ENCODE results near the gene OR2AG1.
A peak's percentile ranks its signal among the peaks of the same experiment; 100 is the strongest.
"Not testable (repeated sequence)": the region's sequence is repeated elsewhere in the genome, so short reads cannot be mapped to it uniquely, and the experiment has no call there.

Gene OR2AG1

GRCh38 chr11:6794639-6795038, 11.8 kb downstream of the OR2AG1 start:
- no peak for DNase-seq

DNA sequence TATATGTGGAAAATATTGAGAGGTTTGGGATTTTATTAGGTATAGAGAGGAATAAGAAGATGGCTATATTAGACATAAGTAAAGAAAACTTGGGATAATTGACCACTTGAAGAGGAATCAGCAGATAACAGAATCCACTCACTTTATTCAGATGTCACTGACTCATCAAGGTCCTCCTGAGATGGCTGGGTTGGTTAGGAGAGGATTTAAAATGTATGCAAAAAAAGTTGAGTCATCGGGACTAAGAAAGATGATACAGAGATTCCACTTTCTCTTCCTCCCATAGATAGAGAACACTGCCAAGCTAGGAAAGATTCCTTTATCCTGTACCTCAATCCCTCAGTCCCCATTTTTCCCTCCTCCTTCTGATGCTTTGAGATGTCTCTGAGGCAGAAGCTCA, 16.6 kb downstream of the OR2AG1 start, which contains the start of gene OR6A2:
TSS of gene OR6A2 (minus strand) at position 288 of the 400 bp plus-strand sequence. CDS start 3,981 bp downstream, outside the sequence.
- peak; percentile 16 for DNase-seq

- not testable (repeated sequence) for DNase-seq
These were observed 18.3 kb downstream of the OR2AG1 start for GRCh38 chr11:6801075-6801474.

DNA sequence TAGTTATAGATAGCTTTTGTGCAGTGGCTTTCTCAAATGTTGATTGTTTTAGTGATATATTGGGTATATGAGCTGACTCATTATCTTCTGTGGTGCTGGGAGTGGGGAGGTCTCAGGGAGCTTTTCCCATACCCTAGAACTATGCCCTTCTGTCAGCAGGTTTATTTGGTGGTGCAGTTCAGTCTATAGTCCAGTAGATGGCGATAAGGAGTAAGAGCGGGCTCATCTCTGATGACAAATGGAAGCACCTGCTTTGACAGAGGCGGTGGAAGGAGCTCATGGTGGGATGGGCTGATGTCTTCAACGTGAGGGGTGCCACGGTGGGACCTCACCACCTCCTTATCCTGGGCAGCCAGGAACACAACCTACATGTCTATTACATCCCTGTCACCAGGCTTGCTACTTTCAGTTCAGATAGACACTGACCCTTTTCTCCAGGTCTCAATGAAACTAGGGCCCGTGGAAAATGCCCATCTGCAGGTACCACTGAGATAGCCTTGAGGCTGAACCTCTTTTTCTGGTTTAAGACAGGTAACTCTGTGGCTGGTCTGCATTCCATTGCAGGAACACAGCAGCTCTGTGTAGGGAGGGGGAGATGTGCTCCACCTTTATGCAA, 29.7 kb downstream of the OR2AG1 start:
- DNase-seq: peak; percentile 27

GRCh38 chr11:6813656-6814055, 30.8 kb downstream of the OR2AG1 start:
- DNase-seq: no peak

DNA sequence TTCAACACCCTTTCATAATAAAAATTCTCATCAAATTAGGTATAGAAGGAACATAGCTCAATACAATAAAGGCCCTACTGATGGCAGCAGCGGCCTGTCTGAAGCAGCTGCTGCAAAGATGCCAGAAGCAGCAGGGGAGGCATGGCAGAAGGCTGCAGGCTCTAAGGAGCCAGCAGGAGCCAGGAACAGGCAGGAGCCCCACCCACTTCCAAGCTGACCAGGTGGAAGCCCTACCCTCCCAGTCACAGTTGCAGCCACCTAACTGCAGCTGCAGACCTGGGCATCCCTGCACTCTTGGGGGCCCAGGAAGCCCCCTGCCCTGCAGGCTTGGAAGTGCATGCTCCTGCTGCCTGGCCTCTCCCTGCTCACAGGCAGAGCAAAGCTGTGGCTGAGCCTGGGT, 34.9 kb downstream of the OR2AG1 start:
- no peak for DNase-seq

GRCh38 chr11:6818967-6819366, 36.1 kb downstream of the OR2AG1 start:
- no peak for DNase-seq

- no peak for DNase-seq
These were observed 41.5 kb downstream of the OR2AG1 start for GRCh38 chr11:6824136-6824823.

DNA sequence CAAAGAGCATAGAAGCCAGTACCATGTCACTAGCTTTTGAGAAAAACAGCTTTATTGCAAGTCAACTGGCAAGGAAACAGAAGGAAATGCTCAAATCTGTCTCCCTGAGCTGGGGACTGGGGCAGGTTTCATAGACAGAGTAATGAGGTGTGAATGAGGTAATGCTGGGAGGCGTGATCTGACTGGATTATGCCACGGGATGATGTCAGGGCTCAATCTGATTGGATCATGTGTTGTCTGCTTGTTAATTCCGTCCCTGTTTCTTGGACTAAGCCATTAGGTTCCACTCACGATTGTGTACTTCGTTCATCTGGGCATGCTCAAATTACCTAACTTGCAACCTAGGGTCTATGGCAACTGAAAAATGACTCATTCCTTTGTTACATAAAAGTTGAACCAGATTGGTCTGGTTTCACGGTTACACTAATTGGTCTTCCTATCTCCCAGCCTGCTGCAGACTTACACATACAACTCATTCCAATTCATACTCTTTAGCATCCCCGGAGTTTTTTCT, 42.5 kb downstream of the OR2AG1 start:
- DNase-seq: no peak

DNA sequence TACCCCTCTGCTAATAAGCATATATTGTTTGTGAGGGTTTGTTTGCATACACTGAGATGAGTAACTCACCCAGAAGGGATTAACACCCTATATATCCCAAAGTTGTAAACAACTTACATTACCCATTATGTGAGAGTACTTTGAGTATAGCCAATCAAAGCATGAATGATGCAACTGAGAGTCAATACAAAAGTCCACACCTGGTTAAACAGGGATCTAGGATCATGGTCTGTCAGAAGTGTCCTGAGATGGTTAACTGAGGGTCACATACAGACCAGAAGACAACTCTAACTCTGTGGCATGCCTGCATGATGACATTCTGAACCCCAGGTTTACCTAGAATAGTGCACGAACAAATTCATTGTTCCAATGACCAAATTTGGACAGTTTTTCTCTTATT, 45.3 kb downstream of the OR2AG1 start:
- no peak for DNase-seq

GRCh38 chr11:6833356-6833755, 50.5 kb downstream of the OR2AG1 start:
- DNase-seq: no peak

DNA sequence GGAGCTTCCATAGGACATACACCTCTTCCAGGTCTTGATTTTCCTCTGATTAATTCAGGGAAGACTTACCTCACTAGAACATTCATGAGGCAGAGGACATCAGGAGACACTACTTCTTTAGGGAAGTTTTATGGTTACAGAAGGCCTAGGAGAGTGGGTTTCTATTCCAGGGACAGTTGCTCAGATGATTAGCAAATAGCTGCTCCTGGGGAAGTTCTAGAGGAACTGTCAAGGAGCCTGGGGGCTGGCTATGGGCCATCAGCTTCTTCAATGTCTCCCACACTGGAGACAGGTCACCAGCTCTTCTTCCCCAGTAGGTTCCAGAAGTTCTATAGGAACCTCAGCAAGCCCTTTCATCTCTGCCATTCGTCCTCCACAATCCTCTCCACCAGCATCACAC, 51.2 kb downstream of the OR2AG1 start:
- no peak for DNase-seq
